ENCODE measurements around the gene TMEM97.

The TMEM97 gene

GRCh38 chr17:28345419-28346198, 26.6 kb downstream of the TMEM97 start:
- Histone ChIP-seq H3K27ac (ENCODE audit: low read depth, low read length, severe bottlenecking) (peak overlapping the region; percentile 85), H3K4me3 (ENCODE audit: extremely low read depth, insufficient read depth, low read length, poor library complexity, severe bottlenecking) (no peak overlapping the region), H3K4me1 (ENCODE audit: control insufficient read depth, insufficient read depth, low read length, poor library complexity, severe bottlenecking) (peaks cover 38% of the 10 kb centered on the region), H3K9me3 (ENCODE audit: control insufficient read depth, low read length) (no peaks in the 10 kb centered on the region), H3K36me3 (ENCODE audit: control insufficient read depth, insufficient read depth, low read length) (peaks cover 97% of the 10 kb centered on the region)
- WGBS, 2 experiments (ENCODE audit: insufficient coverage in 2 of 2): 94 to 95% methylated on average over 10 to 13 of the region's 13 CpGs

GRCh38 chr17:28346199-28346580, 27.2 kb downstream of the TMEM97 start:
- H3K4me1 ChIP-seq (ENCODE audit: control insufficient read depth, insufficient read depth, low read length, poor library complexity, severe bottlenecking): peaks cover 38% of the 10 kb centered on the region
- H3K36me3 ChIP-seq (ENCODE audit: control insufficient read depth, insufficient read depth, low read length): peaks cover 97% of the 10 kb centered on the region
- no peak overlapping the region for H3K4me3 ChIP-seq (ENCODE audit: extremely low read depth, insufficient read depth, low read length, poor library complexity, severe bottlenecking)
- no peaks in the 10 kb centered on the region for H3K9me3 ChIP-seq (ENCODE audit: control insufficient read depth, low read length)
- WGBS, 2 experiments (ENCODE audit: insufficient coverage in 2 of 2): 83 to 100% methylated on average over 1 to 2 of the region's 2 CpGs
- H3K27ac ChIP-seq (ENCODE audit: low read depth, low read length, severe bottlenecking): peak overlapping the region; percentile 85

DNA sequence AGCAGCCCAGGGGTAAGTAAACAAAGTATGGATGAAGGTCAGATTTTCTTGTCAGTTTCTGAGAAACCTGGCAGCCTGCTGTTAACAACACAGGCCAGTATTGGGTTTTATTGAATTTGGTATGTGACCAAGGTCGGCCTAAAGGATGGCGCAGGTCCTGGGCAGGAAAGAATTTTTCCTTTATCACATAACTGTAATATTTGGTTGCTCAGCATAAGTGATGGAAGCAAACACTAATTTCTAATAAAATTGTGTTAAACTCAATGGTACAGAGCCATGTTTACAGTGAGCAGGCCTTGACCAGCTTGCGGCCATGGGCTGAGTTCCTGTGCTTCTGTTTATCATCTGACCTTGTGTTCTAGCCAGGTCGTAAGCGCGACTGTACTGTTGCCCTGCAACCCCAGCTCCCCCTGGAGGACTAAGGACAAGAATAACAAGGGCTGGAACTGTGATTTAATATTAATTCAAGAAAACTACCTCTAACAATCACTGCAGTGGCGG, 27.8 kb downstream of the TMEM97 start:
- Histone ChIP-seq H3K9me3 (ENCODE audit: control insufficient read depth, low read length) (no peaks in the 10 kb centered on the region), H3K27ac (ENCODE audit: low read depth, low read length, severe bottlenecking) (peak overlapping the region; percentile 85), H3K4me1 (ENCODE audit: control insufficient read depth, insufficient read depth, low read length, poor library complexity, severe bottlenecking) (peaks cover 38% of the 10 kb centered on the region), H3K4me3 (ENCODE audit: extremely low read depth, insufficient read depth, low read length, poor library complexity, severe bottlenecking) (no peak overlapping the region), H3K36me3 (ENCODE audit: control insufficient read depth, insufficient read depth, low read length) (peaks cover 97% of the 10 kb centered on the region)
- WGBS, 2 experiments (ENCODE audit: insufficient coverage in 2 of 2): 73 to 85% methylated on average over 2 to 4 of the region's 7 CpGs

DNA sequence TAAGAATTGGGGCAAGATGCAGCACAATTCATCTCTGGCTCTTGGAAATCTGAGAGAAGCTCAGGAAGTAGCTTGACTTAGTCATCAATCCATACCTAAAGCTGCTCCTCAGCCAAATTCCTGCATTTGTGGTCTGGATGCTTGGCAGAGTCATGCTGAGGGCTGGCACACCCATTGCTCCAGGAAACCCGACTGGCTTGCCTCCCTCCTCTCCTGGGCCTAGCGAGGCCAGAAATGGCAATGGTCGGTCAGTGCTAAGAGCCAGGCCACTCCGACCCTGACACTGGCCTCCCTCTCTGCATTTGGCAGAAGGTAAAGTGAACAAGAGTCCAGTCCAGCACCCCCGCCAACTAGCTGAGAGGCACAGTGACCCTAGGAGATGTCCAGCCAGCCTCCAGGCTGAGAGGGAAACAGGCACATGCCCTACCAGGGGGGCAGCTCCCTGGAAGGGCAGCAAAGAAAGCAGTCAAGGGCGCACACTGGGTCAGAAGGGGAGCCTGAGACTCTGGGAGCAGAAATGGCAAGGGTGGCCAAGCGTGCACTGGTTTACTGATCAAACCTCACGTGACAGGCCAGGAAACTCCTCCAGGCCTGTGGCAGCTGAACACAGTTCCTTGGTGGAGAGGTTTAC, 28.4 kb downstream of the TMEM97 start:
- H3K27ac ChIP-seq (ENCODE audit: low read depth, low read length, severe bottlenecking): peak overlapping the region; percentile 85
- H3K4me3 ChIP-seq (ENCODE audit: extremely low read depth, insufficient read depth, low read length, poor library complexity, severe bottlenecking): no peak overlapping the region
- no peaks in the 10 kb centered on the region for H3K9me3 ChIP-seq (ENCODE audit: control insufficient read depth, low read length)
- peaks cover 95% of the 10 kb centered on the region for H3K36me3 ChIP-seq (ENCODE audit: control insufficient read depth, insufficient read depth, low read length)
- 89 to 91% methylated on average over 7 to 8 of the region's 8 CpGs for WGBS, 2 experiments (ENCODE audit: insufficient coverage in 2 of 2)
- H3K4me1 ChIP-seq (ENCODE audit: control insufficient read depth, insufficient read depth, low read length, poor library complexity, severe bottlenecking): peaks cover 38% of the 10 kb centered on the region

GRCh38 chr17:28348979-28349378, 30.0 kb downstream of the TMEM97 start:
- Histone ChIP-seq H3K27ac (ENCODE audit: low read depth, low read length, severe bottlenecking) (no peak overlapping the region), H3K36me3 (ENCODE audit: control insufficient read depth, insufficient read depth, low read length) (peaks cover 95% of the 10 kb centered on the region)
- WGBS, 2 experiments (ENCODE audit: insufficient coverage in 2 of 2): 77 to 78% methylated on average over 3 of the region's 3 CpGs

GRCh38 chr17:28350271-28350670, 31.3 kb downstream of the TMEM97 start:
- Histone ChIP-seq H3K36me3 (ENCODE audit: control insufficient read depth, insufficient read depth, low read length) (peaks cover 95% of the 10 kb centered on the region), H3K4me1 (ENCODE audit: control insufficient read depth, insufficient read depth, low read length, poor library complexity, severe bottlenecking) (peaks cover 26% of the 10 kb centered on the region), H3K9me3 (ENCODE audit: control insufficient read depth, low read length) (no peaks in the 10 kb centered on the region), H3K4me3 (ENCODE audit: extremely low read depth, insufficient read depth, low read length, poor library complexity, severe bottlenecking) (no peak overlapping the region), H3K27ac (ENCODE audit: low read depth, low read length, severe bottlenecking) (no peak overlapping the region)
- 97 to 100% methylated on average over 4 to 6 of the region's 7 CpGs for WGBS, 2 experiments (ENCODE audit: insufficient coverage in 2 of 2)

More at GRCh38 chr17:28348979-28349378, 30.0 kb downstream of the TMEM97 start:
- Histone ChIP-seq H3K9me3 (ENCODE audit: control insufficient read depth, low read length) (no peaks in the 10 kb centered on the region), H3K4me3 (ENCODE audit: extremely low read depth, insufficient read depth, low read length, poor library complexity, severe bottlenecking) (no peak overlapping the region), H3K4me1 (ENCODE audit: control insufficient read depth, insufficient read depth, low read length, poor library complexity, severe bottlenecking) (peaks cover 38% of the 10 kb centered on the region)

DNA sequence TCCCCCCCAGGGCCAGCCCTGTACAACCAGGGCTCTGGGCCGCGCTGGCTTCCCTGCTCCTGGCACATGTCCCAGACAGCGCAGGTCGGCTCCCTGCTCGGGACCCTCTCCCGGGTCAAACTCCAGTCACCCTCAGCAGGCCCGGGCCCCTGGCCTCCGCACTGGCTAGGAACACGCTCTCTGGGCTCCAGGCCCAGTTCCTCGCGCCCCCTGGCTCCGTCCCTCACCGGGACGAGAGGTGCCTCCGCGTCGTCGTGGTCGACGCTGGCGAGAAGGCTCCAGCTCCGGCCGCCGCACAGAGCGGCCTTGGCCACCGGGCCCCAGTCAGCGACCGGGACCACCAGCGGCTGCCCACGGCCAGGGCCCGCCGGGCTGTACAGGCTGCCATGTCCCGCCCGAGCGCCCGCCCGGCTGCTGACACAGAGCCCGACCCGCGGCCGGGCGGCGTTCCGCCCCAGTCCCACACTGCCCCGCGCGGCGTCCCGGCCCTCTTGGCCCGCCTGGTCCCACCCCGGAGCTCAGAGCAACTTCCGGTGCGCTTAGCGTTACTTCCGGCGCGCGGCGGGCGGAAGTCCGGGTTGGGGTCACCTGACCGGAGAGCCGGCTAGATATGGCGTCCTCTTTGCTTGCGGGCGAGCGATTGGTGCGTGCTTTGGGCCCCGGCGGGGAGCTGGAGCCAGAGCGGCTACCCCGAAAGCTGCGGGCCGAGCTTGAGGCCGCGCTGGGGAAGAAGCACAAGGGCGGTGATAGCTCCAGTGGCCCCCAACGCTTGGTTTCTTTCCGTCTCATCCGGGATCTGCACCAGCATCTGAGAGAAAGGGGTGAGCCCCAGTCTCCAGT, 38.3 kb downstream of the TMEM97 start, which contains the start of gene POLDIP2:
Gene POLDIP2, minus strand, starts transcription at position 467 of the 840 bp plus-strand sequence. Its CDS starts 79 bp downstream, at position 388.
- peak within 1 kb of the TSS; percentile 71 for H3K27ac ChIP-seq (ENCODE audit: low read depth, low read length, severe bottlenecking)
- H3K36me3 ChIP-seq (ENCODE audit: control insufficient read depth, insufficient read depth, low read length): peaks cover 63% of the 10 kb centered on the region
- H3K4me1 ChIP-seq (ENCODE audit: control insufficient read depth, insufficient read depth, low read length, poor library complexity, severe bottlenecking): peaks cover 15% of the 10 kb centered on the region
- H3K4me3 ChIP-seq (ENCODE audit: extremely low read depth, insufficient read depth, low read length, poor library complexity, severe bottlenecking): peak within 1 kb of the TSS; percentile 93
- H3K9me3 ChIP-seq (ENCODE audit: control insufficient read depth, low read length): no peaks in the 10 kb centered on the region
- WGBS, 2 experiments (ENCODE audit: insufficient coverage in 2 of 2): 0% methylated on average over 67 to 71 of the region's 80 CpGs

DNA sequence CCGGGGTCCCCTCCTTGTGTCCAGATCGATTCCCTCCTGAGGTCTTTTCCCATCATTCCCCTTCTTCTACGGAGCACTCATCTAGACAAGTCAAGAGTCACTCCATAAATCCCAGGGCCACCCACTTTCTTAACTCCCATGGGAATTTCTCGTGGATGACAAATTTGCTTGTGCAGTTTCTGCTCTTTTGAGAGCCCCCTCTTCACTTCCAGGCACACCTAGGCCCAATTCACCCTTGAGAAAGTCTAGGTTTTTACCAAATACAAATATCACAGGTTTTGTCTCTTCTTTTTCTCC, 38.8 kb downstream of the TMEM97 start:
- peak overlapping the region; percentile 71 for H3K27ac ChIP-seq (ENCODE audit: low read depth, low read length, severe bottlenecking)
- H3K36me3 ChIP-seq (ENCODE audit: control insufficient read depth, insufficient read depth, low read length): peaks cover 64% of the 10 kb centered on the region
- H3K4me3 ChIP-seq (ENCODE audit: extremely low read depth, insufficient read depth, low read length, poor library complexity, severe bottlenecking): peak overlapping the region; percentile 93
- WGBS, 2 experiments (ENCODE audit: insufficient coverage in 2 of 2): 0 to 13% methylated on average over 2 to 3 of the region's 4 CpGs
- H3K9me3 ChIP-seq (ENCODE audit: control insufficient read depth, low read length): no peaks in the 10 kb centered on the region
- H3K4me1 ChIP-seq (ENCODE audit: control insufficient read depth, insufficient read depth, low read length, poor library complexity, severe bottlenecking): peaks cover 15% of the 10 kb centered on the region

DNA sequence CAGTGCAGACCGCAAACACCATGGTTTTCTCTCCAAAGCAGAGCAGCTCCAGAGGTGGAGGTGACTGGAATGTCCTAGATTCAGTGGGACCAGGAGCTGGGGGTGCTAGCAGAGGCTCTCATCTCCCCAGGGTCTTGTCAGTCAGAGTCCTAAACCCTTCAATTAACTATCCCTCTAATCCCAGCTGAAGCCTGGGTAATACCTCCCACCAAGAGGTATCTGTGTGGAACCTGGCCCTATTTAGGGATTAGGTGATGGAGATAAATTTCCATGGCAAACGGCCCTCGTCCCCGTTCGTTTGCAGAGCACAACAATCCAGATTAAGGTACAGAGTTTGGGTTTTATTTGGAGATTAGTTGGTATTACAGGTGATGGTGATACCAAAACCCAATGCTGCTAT, 44.2 kb downstream of the TMEM97 start:
- no peaks in the 10 kb centered on the region for H3K9me3 ChIP-seq (ENCODE audit: control insufficient read depth, low read length)
- no peak overlapping the region for H3K27ac ChIP-seq (ENCODE audit: low read depth, low read length, severe bottlenecking)
- H3K4me3 ChIP-seq (ENCODE audit: extremely low read depth, insufficient read depth, low read length, poor library complexity, severe bottlenecking): no peak overlapping the region
- peaks cover 61% of the 10 kb centered on the region for H3K36me3 ChIP-seq (ENCODE audit: control insufficient read depth, insufficient read depth, low read length)
- H3K4me1 ChIP-seq (ENCODE audit: control insufficient read depth, insufficient read depth, low read length, poor library complexity, severe bottlenecking): peaks cover 5% of the 10 kb centered on the region
- WGBS, 2 experiments (ENCODE audit: insufficient coverage in 2 of 2): 97 to 100% methylated on average over 1 to 5 of the region's 5 CpGs

- WGBS, 2 experiments (ENCODE audit: insufficient coverage in 2 of 2): 94 to 96% methylated on average over 4 to 8 of the region's 8 CpGs
- Histone ChIP-seq H3K9me3 (ENCODE audit: control insufficient read depth, low read length) (no peaks in the 10 kb centered on the region), H3K36me3 (ENCODE audit: control insufficient read depth, insufficient read depth, low read length) (peaks cover 56% of the 10 kb centered on the region), H3K4me3 (ENCODE audit: extremely low read depth, insufficient read depth, low read length, poor library complexity, severe bottlenecking) (no peak overlapping the region), H3K4me1 (ENCODE audit: control insufficient read depth, insufficient read depth, low read length, poor library complexity, severe bottlenecking) (no peaks in the 10 kb centered on the region), H3K27ac (ENCODE audit: low read depth, low read length, severe bottlenecking) (no peak overlapping the region)
These were observed 45.0 kb downstream of the TMEM97 start for GRCh38 chr17:28363776-28364650.

Data from mesodermal cell (in vitro differentiated cells).